Activated naive CD4-positive, alpha-beta T cell treated with anti-CD3 and anti-CD28 coated beads, Interleukin-2, amount 10 ng/mL, durations not matched to agents 7 days and 5 days (primary cell): ENCODE results near the gene RANBP1.

Experiments used
- CTCF ChIA-PET: fragments of 350-600 bp; sonication (Branson Sonifier 250); formaldehyde crosslinking; loops from one replicate; lab custom pipeline; 2021; ENCODE audit warnings: antibody characterized with exemption; lab: Charles Lee
- DNase-seq: peaks from one replicate; pipeline ENCODE4 v3.0.0-alpha.2; 2020
- H3K27ac Mint-ChIP-seq: one replicate; pipeline ENCODE4 v1.8.0; 2021; ENCODE audit warnings: mild to moderate bottlenecking, moderate library complexity, mixed read lengths
- H3K27me3 Mint-ChIP-seq: one replicate; pipeline ENCODE4 v1.8.0; 2021; ENCODE audit warnings: mild to moderate bottlenecking, mixed read lengths
- H3K36me3 Mint-ChIP-seq: one replicate; pipeline ENCODE4 v1.8.0; 2021; ENCODE audit warnings: mixed read lengths
- H3K4me1 Mint-ChIP-seq: one replicate; pipeline ENCODE4 v1.8.0; 2021; ENCODE audit warnings: mixed read lengths
- H3K4me3 Mint-ChIP-seq: one replicate; pipeline ENCODE4 v1.8.0; 2021; ENCODE audit warnings: mild to moderate bottlenecking, moderate library complexity, mixed read lengths
- H3K9me3 Mint-ChIP-seq: one replicate; pipeline ENCODE4 v1.8.0; 2021; ENCODE audit warnings: mixed read lengths

Gene RANBP1

DNA sequence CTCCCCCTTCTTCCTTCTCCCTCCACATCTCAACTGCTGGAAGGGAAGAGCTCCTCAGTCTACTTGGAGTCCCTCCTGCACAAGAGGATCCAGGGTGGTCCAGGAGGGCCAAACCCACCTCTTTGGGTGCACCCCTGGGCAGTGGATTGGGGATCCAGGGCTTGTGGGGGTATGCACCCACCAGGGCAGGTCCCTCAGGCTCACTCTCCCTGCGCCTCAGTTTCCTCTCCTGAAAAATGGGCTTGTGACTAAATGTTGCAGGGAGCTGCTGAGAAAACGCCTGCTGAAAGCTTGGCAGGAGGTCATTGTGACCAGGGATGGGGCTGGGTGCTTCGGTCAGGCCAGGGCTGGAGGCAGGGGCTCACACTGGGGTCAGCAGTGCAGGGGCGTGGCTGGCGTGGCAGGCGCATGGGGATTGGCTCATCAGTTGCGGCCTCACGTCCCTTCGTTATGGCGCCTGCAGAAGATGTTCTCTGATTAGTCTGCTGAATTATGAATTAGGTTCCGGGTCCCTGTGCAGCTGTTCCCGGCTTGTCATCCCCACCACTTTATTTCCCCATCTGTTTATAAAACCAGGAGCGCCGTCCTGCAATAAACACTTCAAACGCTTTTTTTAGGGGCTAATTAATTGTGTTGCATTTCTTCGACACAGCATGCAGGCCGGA, 60.6 kb downstream of the RANBP1 start:
- Mint-ChIP-seq H3K9me3 (no peaks in the 10 kb centered on the region), H3K4me1 (no peaks in the 10 kb centered on the region), H3K27me3 (peaks cover 13% of the 10 kb centered on the region), H3K36me3 (no peaks in the 10 kb centered on the region), H3K27ac (no peak overlapping the region), H3K4me3 (no peak overlapping the region)
- CTCF ChIA-PET: interaction anchor here (1.2 kb wide), 1 partner anchor 62 kb away, joined by 3 read pairs; no protein-coding TSS in a partner anchor
- DNase-seq: no peak
